Activated naive CD8-positive, alpha-beta T cell treated with anti-CD3 and anti-CD28 coated beads, Interleukin-2, amount 50 U/mL, for 24 hours (primary cell): ENCODE data around the gene KCP.

Experiments used
- ATAC-seq: fragments of 150-1000 bp; cut with Tn5 transposase; one replicate; pipeline ENCODE4 v1.10.0; 2021
- DNase-seq: peaks from one replicate; pipeline ENCODE4 v3.0.0; 2021
- H3K27ac Mint-ChIP-seq: one replicate; pipeline ENCODE4 v1.8.0; 2021; ENCODE audit warnings: mild to moderate bottlenecking, mixed read lengths
- H3K27me3 Mint-ChIP-seq: one replicate; pipeline ENCODE4 v1.8.0; 2021; ENCODE audit warnings: mixed read lengths
- H3K36me3 Mint-ChIP-seq: one replicate; pipeline ENCODE4 v1.8.0; 2021; ENCODE audit warnings: low read depth, mixed read lengths
- H3K4me1 Mint-ChIP-seq: one replicate; pipeline ENCODE4 v1.8.0; 2021; ENCODE audit warnings: mixed read lengths
- H3K4me3 Mint-ChIP-seq: one replicate; pipeline ENCODE4 v1.8.0; 2021; ENCODE audit warnings: mild to moderate bottlenecking, moderate library complexity, mixed read lengths
- H3K9me3 Mint-ChIP-seq: one replicate; pipeline ENCODE4 v1.8.0; 2021; ENCODE audit warnings: mixed read lengths

The KCP gene

DNA sequence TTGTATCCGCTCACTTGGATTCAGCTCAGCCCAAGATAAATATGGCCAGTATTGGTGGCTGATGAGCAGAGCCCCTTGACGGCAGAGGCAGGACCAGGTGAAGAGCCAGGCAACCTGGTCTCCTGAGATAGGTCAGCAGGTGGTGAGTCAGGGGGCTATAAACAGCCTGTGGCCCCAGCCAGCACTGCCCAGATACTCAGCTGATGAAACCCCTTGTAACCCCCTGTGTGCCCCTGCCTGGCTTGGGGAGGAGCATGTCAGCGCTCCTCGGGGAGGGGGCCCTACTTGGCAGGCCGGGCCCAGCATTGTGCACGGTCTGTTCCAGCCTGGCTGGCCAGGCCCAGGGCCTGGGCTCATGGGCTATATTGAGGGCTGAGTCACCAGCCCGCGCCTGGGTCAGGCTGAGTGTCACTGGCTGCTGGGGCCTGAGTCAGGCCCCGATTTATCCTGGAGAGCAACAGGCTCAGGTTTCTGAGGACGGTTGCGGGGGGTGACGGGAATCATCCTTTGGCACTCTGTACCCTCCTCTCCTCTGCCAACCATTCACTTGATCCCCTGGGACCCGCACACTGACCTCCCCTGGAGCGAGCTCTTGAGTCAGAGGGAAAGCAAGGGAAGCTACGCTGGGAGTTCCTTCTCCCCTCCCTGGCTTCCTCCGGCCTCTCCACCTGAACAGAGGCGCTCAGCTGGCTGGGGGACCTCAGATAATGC is 83.1 kb downstream of the KCP start:
- Mint-ChIP-seq H3K36me3 (no peaks in the 10 kb centered on the region), H3K27me3 (peaks cover 39% of the 10 kb centered on the region), H3K27ac (no peak overlapping the region), H3K4me1 (peaks cover 18% of the 10 kb centered on the region), H3K4me3 (no peak overlapping the region), H3K9me3 (no peaks in the 10 kb centered on the region)
- no peak for ATAC-seq
- DNase-seq = no peak

GRCh38 chr7:128826916-128827247 is 83.6 kb downstream of the KCP start:
- Mint-ChIP-seq H3K27me3 (peaks cover 37% of the 10 kb centered on the region), H3K36me3 (no peaks in the 10 kb centered on the region), H3K4me3 (no peak overlapping the region), H3K27ac (no peak overlapping the region), H3K9me3 (no peaks in the 10 kb centered on the region), H3K4me1 (peaks cover 18% of the 10 kb centered on the region)
- DNase-seq = no peak
- no peak for ATAC-seq
